ENCODE results near the gene NUPR1. TPM values are rescaled to one million over a fixed set of nuclear protein-coding genes. Genes with fewer than 3 reads are reported as not detected.
"Not testable (repeated sequence)": the region's sequence is repeated elsewhere in the genome, so short reads cannot be mapped to it uniquely, and the experiment has no call there.

The NUPR1 gene
- total and polyA plus RNA-seq, 2 experiments from 2014 or later: 22.3 to 321 TPM

DNA sequence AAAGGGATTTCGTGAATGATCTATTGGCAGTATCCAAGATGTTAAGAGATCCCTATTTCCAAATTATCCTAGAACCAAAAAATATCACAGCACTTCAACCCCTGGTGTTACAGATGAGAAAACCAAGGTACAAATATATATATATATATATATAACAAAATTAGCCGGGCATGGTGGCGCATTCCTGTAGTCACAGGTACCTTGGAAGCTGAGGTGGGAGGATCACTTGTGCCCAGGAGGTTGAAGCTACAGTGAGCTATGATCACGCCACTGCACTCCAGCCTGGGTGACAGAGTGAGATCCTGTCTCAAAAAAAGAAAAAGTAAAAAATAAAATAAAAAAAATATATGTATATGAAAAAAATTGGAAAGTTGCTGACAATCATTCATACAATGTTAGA, 46.3 kb downstream of the NUPR1 start:
- TF ChIP-seq EZH2phosphoT487 (IDR thresholded peaks at IDR 0.05; ENCODE audit: insufficient read depth, low read depth) (no peak), EZH2 (IDR thresholded peaks at IDR 0.05; ENCODE audit: insufficient read depth, poor library complexity, severe bottlenecking) (no peak)
- Histone ChIP-seq H3K79me2 (ENCODE audit: insufficient read depth) (no peaks in the 10 kb centered on the region), H3K27ac (peak overlapping the region; percentile 95), H3F3A (ENCODE audit: insufficient read depth) (no peaks in the 10 kb centered on the region), H3K4me1 (ENCODE audit: insufficient read depth) (no peaks in the 10 kb centered on the region), H3K9me3 (ENCODE audit: low read depth) (no peaks in the 10 kb centered on the region), H3K4me2 (ENCODE audit: unreplicated experiment) (peak overlapping the region; percentile 89), H3K4me3 (peak overlapping the region; percentile 88), H4K20me1 (ENCODE audit: insufficient read depth) (no peaks in the 10 kb centered on the region), H3K9me2 (ENCODE audit: insufficient read depth) (no peaks in the 10 kb centered on the region), H3K27me3 (replicated peaks; ENCODE audit: insufficient read depth) (no peaks in the 10 kb centered on the region), H3K9ac (peak overlapping the region; percentile 93), H3K36me3 (ENCODE audit: low read depth) (no peaks in the 10 kb centered on the region), H2AFZ (peak overlapping the region; percentile 98)
- no peak for DNase-seq
- WGBS, 2 experiments (ENCODE audit: low coverage in 1 of 2, low lambda C conversion rate in 2 of 2, missing lambda C conversion rate in 2 of 2): 39 to 40% methylated on average over 4 of the region's 4 CpGs
- in situ Hi-C loops (cut with MboI): no loop called here

DNA sequence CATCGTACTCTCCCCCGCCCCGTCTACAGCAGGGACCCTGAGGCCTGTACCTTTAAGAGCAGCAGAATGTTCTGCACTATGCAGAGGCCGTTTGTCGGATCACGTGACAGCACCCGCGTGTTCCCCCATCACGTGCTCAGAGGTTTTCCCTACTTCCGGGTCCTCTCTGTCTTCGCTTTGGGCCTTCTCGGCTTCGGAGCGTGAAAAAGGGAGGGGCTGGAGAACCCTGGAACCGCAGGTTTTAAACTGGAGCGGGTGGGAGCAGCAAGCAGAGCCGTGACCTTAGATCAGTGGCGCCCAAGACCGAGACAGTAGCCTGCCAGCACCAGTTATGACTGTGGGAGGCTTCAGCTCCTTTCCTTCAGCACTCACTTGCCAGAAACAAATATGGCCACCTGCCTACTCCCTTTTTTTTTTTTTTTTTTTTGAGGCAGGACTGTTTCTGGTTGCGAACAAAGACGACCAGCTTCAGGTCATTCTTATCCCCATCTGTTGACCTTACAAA, 46.8 kb downstream of the NUPR1 start, which contains the start of gene CLN3:
Gene CLN3 (minus strand): TSS at position 105 of the 505 bp plus-strand sequence. CDS start 315 bp downstream, outside the sequence.
- TF ChIP-seq EZH2phosphoT487 (IDR thresholded peaks at IDR 0.05; ENCODE audit: insufficient read depth, low read depth) (no peak), EZH2 (IDR thresholded peaks at IDR 0.05; ENCODE audit: insufficient read depth, poor library complexity, severe bottlenecking) (no peak)
- H3K27ac ChIP-seq: peak within 1 kb of the TSS; percentile 95
- 1 to 3% methylated on average over 21 of the region's 21 CpGs for WGBS, 2 experiments (ENCODE audit: low coverage in 1 of 2, low lambda C conversion rate in 2 of 2, missing lambda C conversion rate in 2 of 2)

DNA sequence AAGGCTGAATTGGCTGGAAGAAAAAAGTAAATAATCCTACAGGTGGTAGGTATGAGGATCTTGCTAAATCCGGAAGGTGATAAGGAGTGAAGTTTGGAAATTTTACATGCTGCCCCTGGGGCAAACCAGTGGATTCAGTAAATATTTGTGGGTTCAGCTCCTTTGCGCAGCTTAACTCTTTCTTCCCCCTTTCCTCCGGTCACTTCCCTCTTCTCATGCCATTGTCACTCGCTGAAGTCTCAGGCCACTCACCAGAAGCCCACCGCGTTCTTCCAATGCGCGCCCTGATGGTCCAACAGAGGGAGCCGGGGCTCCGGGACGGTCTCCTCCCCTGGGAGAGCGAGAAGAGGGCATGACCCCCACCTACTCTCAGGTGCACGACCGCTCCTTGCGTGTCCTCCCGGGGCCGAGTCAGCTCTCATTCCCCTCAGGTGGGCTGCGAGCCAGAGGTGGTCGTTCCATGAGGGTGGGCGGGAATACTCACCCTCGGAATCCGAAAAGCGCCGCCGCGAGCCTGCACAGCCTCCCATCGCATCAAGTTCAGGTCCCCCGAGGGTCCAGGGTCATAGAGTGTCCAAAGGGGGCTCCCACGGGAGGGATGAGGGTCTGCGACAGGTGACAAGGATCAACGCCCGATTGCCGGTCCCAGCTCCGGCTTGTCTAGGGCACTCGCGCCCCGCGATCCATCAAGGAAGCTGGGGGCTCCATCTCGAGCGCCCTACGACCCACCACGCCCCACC, 47.4 kb downstream of the NUPR1 start:
- no peaks in the 10 kb centered on the region for H3K4me1 ChIP-seq (ENCODE audit: insufficient read depth)
- H3K4me3 ChIP-seq: peak overlapping the region; percentile 88
- no peak for TF ChIP-seq EZH2 (IDR thresholded peaks at IDR 0.05; ENCODE audit: insufficient read depth, poor library complexity, severe bottlenecking)
- TF ChIP-seq EZH2phosphoT487 (IDR thresholded peaks at IDR 0.05; ENCODE audit: insufficient read depth, low read depth): no peak
- peak overlapping the region; percentile 93 for H3K9ac ChIP-seq
- no peaks in the 10 kb centered on the region for H3K79me2 ChIP-seq (ENCODE audit: insufficient read depth)
- in situ Hi-C loops (cut with MboI): no loop called here
- H3K9me3 ChIP-seq (ENCODE audit: low read depth): no peaks in the 10 kb centered on the region
- no peaks in the 10 kb centered on the region for H4K20me1 ChIP-seq (ENCODE audit: insufficient read depth)
- H3K4me2 ChIP-seq (ENCODE audit: unreplicated experiment): peak overlapping the region; percentile 89
- peak overlapping the region; percentile 95; the same call in 1 of the 2 replicates for H3K27ac ChIP-seq
- no peaks in the 10 kb centered on the region for H3K9me2 ChIP-seq (ENCODE audit: insufficient read depth)
- H3F3A ChIP-seq (ENCODE audit: insufficient read depth): no peaks in the 10 kb centered on the region
- H3K36me3 ChIP-seq (ENCODE audit: low read depth): no peaks in the 10 kb centered on the region
- peak; percentile 45 for DNase-seq
- peak overlapping the region; percentile 98 for H2AFZ ChIP-seq
- no peaks in the 10 kb centered on the region for H3K27me3 ChIP-seq (replicated peaks; ENCODE audit: insufficient read depth)
- 1 to 2% methylated on average over 29 to 33 of the region's 42 CpGs for WGBS, 2 experiments (ENCODE audit: low coverage in 1 of 2, low lambda C conversion rate in 2 of 2, missing lambda C conversion rate in 2 of 2)

More for the DNA sequence above, 46.8 kb downstream of the NUPR1 start, which contains the start of gene CLN3:
- Histone ChIP-seq H3K9me2 (ENCODE audit: insufficient read depth) (no peaks in the 10 kb centered on the region), H3F3A (ENCODE audit: insufficient read depth) (no peaks in the 10 kb centered on the region), H3K4me3 (peak within 1 kb of the TSS; percentile 88), H3K36me3 (ENCODE audit: low read depth) (no peaks in the 10 kb centered on the region), H3K4me1 (ENCODE audit: insufficient read depth) (no peaks in the 10 kb centered on the region), H3K9ac (peak within 1 kb of the TSS; percentile 93), H2AFZ (peak within 1 kb of the TSS; percentile 98), H3K27me3 (replicated peaks; ENCODE audit: insufficient read depth) (no peaks in the 10 kb centered on the region), H3K4me2 (ENCODE audit: unreplicated experiment) (peak within 1 kb of the TSS; percentile 89), H4K20me1 (ENCODE audit: insufficient read depth) (no peaks in the 10 kb centered on the region), H3K79me2 (ENCODE audit: insufficient read depth) (no peaks in the 10 kb centered on the region), H3K9me3 (ENCODE audit: low read depth) (no peaks in the 10 kb centered on the region)
- DNase-seq: peak; percentile 97
- in situ Hi-C loops (cut with MboI): no loop called here

DNA sequence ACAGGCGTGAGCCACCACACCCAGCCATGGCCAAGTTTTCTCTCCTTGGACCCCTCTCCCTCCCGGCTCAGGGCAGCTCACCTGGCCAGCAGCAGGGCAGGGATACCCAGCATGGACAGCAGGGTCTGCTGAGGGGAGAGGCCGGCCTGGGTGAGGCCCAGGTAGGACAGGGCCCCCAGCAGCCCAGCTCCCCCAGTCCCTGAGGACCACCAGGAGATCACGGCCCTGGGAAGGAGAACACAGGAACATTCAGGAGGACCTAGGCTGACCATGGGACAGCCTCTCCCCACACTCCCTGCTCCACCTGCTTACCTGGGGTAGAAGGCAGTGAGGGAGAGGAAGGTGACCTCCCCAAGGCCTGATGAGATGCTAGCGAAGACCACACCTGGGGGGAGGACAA, 52.5 kb downstream of the NUPR1 start:
- Histone ChIP-seq H3F3A (ENCODE audit: insufficient read depth) (no peaks in the 10 kb centered on the region), H3K79me2 (ENCODE audit: insufficient read depth) (no peaks in the 10 kb centered on the region), H2AFZ (no peak overlapping the region), H3K4me1 (ENCODE audit: insufficient read depth) (no peaks in the 10 kb centered on the region), H3K36me3 (ENCODE audit: low read depth) (no peaks in the 10 kb centered on the region; the same call in 1 of the 2 replicates), H3K27ac (no peak overlapping the region), H3K9ac (no peak overlapping the region), H3K9me3 (ENCODE audit: low read depth) (no peaks in the 10 kb centered on the region), H3K4me3 (no peak overlapping the region), H3K9me2 (ENCODE audit: insufficient read depth) (no peaks in the 10 kb centered on the region), H3K27me3 (replicated peaks; ENCODE audit: insufficient read depth) (no peaks in the 10 kb centered on the region), H3K4me2 (ENCODE audit: unreplicated experiment) (no peak overlapping the region), H4K20me1 (ENCODE audit: insufficient read depth) (no peaks in the 10 kb centered on the region)
- DNase-seq: no peak
- TF ChIP-seq EZH2 (IDR thresholded peaks at IDR 0.05; ENCODE audit: insufficient read depth, poor library complexity, severe bottlenecking) (no peak), EZH2phosphoT487 (IDR thresholded peaks at IDR 0.05; ENCODE audit: insufficient read depth, low read depth) (no peak)
- in situ Hi-C loops (cut with MboI): no loop called here
- WGBS, 2 experiments (ENCODE audit: low coverage in 1 of 2, low lambda C conversion rate in 2 of 2, missing lambda C conversion rate in 2 of 2): 96 to 97% methylated on average over 5 of the region's 5 CpGs

DNA sequence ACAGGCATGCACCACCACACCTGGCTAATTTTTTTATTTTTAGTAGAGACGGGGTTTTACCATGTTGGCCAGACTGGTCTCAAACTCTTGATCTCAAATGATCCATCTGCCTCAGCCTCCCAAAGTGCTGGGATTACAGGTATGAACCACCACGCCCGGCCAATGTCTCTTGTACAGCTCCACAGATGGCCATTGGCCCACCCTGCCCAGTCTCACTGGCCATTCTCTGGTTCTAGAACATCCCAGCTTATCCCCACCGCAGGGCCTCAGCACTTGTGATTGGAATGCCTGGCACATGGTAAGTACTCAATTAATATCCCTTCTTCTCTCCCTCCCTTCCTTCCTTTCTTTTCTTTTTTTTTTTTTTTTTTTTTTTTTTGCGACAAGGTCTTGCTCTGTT, 55.4 kb downstream of the NUPR1 start:
- in situ Hi-C loops (cut with MboI); H3K9me2 ChIP-seq (ENCODE audit: insufficient read depth); H3K9me3 ChIP-seq (ENCODE audit: low read depth); H3K4me3 ChIP-seq; H3K4me2 ChIP-seq (ENCODE audit: unreplicated experiment); H4K20me1 ChIP-seq (ENCODE audit: insufficient read depth); H3K79me2 ChIP-seq (ENCODE audit: insufficient read depth); H3K4me1 ChIP-seq (ENCODE audit: insufficient read depth); H3K36me3 ChIP-seq (ENCODE audit: low read depth); H3K9ac ChIP-seq; DNase-seq; H2AFZ ChIP-seq; H3K27me3 ChIP-seq (replicated peaks; ENCODE audit: insufficient read depth); H3F3A ChIP-seq (ENCODE audit: insufficient read depth); H3K27ac ChIP-seq: not testable (repeated sequence)
- 91% methylated on average over 5 of the region's 5 CpGs for WGBS, 2 experiments (ENCODE audit: low coverage in 1 of 2, low lambda C conversion rate in 2 of 2, missing lambda C conversion rate in 2 of 2)
